Thyroid gland (tissue), 4 donors: Measurements from ENCODE around the gene KIF1C. TPM values are rescaled to one million over a fixed set of nuclear protein-coding genes. Genes with fewer than 3 reads are reported as not detected.

Source experiments
- DNase-seq, 2 donors: peaks; one replicate each; pipeline ENCODE4 v3.0.0-alpha.2; 2019
- H3K27ac ChIP-seq, 3 donors: fragments of 200-600 bp; sonication (generic); 1 replicate in 2 of 3; 2 replicates in 1 of 3; pipeline ENCODE4 v1.5.1; 2016 to 2019; ENCODE audit warnings: mild to moderate bottlenecking in 1 of 3, moderate library complexity in 1 of 3
- H3K27me3 ChIP-seq: fragments of 200-600 bp; sonication (generic); one replicate; pipeline ENCODE4 v1.5.1; 2019
- H3K36me3 ChIP-seq, 2 donors: fragments of 200-600 bp; sonication (generic); one replicate each; pipeline ENCODE4 v1.5.1; 2016 to 2019
- H3K4me1 ChIP-seq, 2 donors: fragments of 200-600 bp; sonication (generic); one replicate each; pipeline ENCODE4 v1.5.1; 2017 to 2019
- H3K4me3 ChIP-seq, 3 donors: fragments of 200-600 bp; sonication (generic); replicated peaks in 1 of 3; 1 replicate in 2 of 3; 2 replicates in 1 of 3; pipeline ENCODE4 v1.5.1; 2016; ENCODE audit warnings: mild to moderate bottlenecking in 1 of 3
- H3K9me3 ChIP-seq: fragments of 200-600 bp; sonication (generic); one replicate; pipeline ENCODE4 v1.5.1; 2017
- POLR2A ChIP-seq, 2 donors: fragments of 450-650 bp; IDR thresholded peaks; one replicate each; pipeline ENCODE4 v1.6.1; 2017; ENCODE audit warnings: antibody characterized with exemption in 2 of 2, mild to moderate bottlenecking in 2 of 2, moderate library complexity in 1 of 2
- WGBS, 2 donors: methylation state at CpG; one replicate each; pipeline ENCODE4 v1.1.5; 2017; 5-methylcytosine and 5-hydroxymethylcytosine counted together
- intact Hi-C: fragments of 100-400 bp; cut with DNase I; formaldehyde crosslinking; loops from one replicate; pipeline ENCODE4 v1.15.1; 2023
- total RNA-seq, 4 donors: library from RNA; depleted of rRNA; stranded (reverse); fragments of >200 nt; gene quantifications; one replicate each; pipeline ENCODE4 v1.2.3, GENCODE V29; 2016
- TF ChIP-seq, protein P1 (sequence below), 6 experiments: fragments of 200-600 bp in 3 of 6; fragments of 450-650 bp in 3 of 6; sonication (generic) in 3 of 6; IDR thresholded peaks; one replicate each; pipeline ENCODE4 v1.5.1; 2016 to 2019; ENCODE audit warnings: antibody characterized with exemption in 6 of 6, mild to moderate bottlenecking in 2 of 6, inconsistent platforms in 1 of 6, moderate library complexity in 1 of 6

The KIF1C gene
- total RNA-seq, 4 donors from 2014 or later, result 67.3 to 134 (median 86.9) TPM

DNA sequence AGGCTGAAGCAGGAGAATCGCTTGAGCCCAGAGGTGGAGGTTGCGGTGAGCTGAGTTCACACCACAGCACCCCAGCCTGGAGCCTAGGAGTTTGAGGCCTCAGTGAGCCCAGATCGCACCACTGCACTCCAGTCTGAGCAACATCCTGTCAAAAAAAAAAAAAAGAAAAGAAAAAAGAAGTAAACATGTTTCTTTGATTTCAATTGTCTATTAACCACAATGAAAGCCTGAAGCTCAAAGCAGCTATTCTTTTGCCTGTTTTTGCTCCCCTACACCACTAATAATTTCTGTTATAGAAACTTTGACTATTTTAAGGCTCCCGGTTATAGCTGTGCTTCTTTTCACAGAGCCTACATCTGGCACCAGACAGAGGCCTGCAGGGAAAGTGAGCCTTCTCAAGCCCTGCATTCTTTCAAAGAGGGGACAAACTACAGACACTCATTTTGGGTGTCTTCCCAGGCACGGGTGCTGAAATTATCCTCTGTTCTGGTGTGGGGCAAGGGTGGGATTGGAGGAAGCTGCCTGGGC is 51.6 kb downstream of the KIF1C start:
- H3K4me1 ChIP-seq, result no peaks in the 10 kb centered on the region
- H3K27ac ChIP-seq, result no peak overlapping the region
- intact Hi-C loops, result no loop called here
- H3K9me3 ChIP-seq, result no peaks in the 10 kb centered on the region
- 72% methylated on average over 5 of the region's 5 CpGs for WGBS, 2 donors
- no peaks in the 10 kb centered on the region for H3K27me3 ChIP-seq
- TF ChIP-seq, protein P1, sequence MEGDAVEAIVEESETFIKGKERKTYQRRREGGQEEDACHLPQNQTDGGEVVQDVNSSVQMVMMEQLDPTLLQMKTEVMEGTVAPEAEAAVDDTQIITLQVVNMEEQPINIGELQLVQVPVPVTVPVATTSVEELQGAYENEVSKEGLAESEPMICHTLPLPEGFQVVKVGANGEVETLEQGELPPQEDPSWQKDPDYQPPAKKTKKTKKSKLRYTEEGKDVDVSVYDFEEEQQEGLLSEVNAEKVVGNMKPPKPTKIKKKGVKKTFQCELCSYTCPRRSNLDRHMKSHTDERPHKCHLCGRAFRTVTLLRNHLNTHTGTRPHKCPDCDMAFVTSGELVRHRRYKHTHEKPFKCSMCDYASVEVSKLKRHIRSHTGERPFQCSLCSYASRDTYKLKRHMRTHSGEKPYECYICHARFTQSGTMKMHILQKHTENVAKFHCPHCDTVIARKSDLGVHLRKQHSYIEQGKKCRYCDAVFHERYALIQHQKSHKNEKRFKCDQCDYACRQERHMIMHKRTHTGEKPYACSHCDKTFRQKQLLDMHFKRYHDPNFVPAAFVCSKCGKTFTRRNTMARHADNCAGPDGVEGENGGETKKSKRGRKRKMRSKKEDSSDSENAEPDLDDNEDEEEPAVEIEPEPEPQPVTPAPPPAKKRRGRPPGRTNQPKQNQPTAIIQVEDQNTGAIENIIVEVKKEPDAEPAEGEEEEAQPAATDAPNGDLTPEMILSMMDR (IDR thresholded peaks at IDR 0.05), result no peak
- H3K36me3 ChIP-seq, result no peaks in the 10 kb centered on the region
- DNase-seq, result peak in 1 of 2 donors; percentile 10
- H3K4me3 ChIP-seq, result no peak overlapping the region

GRCh38 chr17:5050278-5050677 is 52.5 kb downstream of the KIF1C start:
- no peaks in the 10 kb centered on the region for H3K36me3 ChIP-seq
- H3K27me3 ChIP-seq, result no peaks in the 10 kb centered on the region
- no peak for TF ChIP-seq POLR2A (IDR thresholded peaks at IDR 0.05)
- TF ChIP-seq, protein P1 (IDR thresholded peaks at IDR 0.05), result no peak
- no peak overlapping the region for H3K4me3 ChIP-seq
- H3K4me1 ChIP-seq, result no peaks in the 10 kb centered on the region
- H3K9me3 ChIP-seq, result no peaks in the 10 kb centered on the region
- intact Hi-C loops, result no loop called here
- H3K27ac ChIP-seq, result no peak overlapping the region
- WGBS, 2 donors, result 68 to 76% methylated on average over 9 of the region's 9 CpGs
- no peak for DNase-seq

DNA sequence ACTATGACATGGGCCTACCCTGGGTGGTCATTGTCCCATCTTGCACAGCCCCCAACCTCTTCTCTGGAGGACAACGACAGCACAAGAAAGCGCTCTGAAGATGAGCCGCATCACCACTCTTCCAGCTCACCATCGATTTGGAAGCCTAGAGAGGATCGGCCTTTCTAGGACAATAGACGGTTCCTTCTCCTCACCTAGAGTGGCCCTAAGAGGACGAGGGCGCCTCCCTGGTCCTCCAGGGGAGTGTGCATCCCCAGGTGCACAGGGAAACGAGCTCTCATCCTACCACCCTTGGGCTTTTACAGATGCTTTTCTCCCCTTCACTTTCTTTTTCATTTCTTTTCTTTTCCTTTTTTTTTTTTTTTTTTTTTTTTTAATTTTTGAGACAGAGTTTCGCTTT is 57.8 kb downstream of the KIF1C start:
- TF ChIP-seq, protein P1 (IDR thresholded peaks at IDR 0.05), result no peak
- no peak for TF ChIP-seq POLR2A (IDR thresholded peaks at IDR 0.05)
- DNase-seq, result no peak
- no peaks in the 10 kb centered on the region for H3K9me3 ChIP-seq
- H3K4me3 ChIP-seq, result no peak overlapping the region
- H3K27ac ChIP-seq, result no peak overlapping the region
- 84 to 89% methylated on average over 9 of the region's 10 CpGs for whole genome bisulfite sequencing, 2 donors
- H3K4me1 ChIP-seq, result no peaks in the 10 kb centered on the region
- no peaks in the 10 kb centered on the region for H3K36me3 ChIP-seq
- intact Hi-C loops, result no loop called here
- no peaks in the 10 kb centered on the region for H3K27me3 ChIP-seq

DNA sequence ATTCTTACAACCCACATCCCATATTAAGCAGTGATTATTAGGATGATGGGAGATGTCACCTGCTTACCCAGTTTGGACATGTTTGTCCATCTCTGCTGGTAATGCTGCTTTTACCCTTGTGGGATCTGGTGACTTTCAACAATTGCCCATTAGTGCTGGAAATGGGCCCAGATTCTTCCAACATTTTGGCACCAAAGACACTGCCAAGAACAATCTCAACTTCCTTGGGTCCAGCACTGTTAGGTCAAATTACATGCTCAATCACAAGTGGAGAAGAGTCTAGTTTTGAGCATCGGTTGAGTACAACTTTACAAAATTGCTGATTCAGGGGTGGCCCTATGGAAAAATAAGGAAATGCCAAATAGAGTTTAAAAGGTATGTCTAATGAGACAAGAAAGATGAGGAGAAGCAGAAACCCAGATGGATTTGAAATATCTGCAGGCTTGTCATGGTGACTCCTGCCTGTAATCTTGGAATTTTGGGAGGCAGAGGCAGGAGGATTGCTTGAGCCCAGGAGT is 67.5 kb downstream of the KIF1C start:
- no peak for TF ChIP-seq POLR2A (IDR thresholded peaks at IDR 0.05)
- TF ChIP-seq, protein P1 (IDR thresholded peaks at IDR 0.05), result no peak
- Histone ChIP-seq H3K4me3 (no peak overlapping the region), H3K4me1 (no peaks in the 10 kb centered on the region), H3K27ac (no peak overlapping the region), H3K27me3 (no peaks in the 10 kb centered on the region), H3K9me3 (no peaks in the 10 kb centered on the region), H3K36me3 (no peaks in the 10 kb centered on the region)
- intact Hi-C loops, result no loop called here
- DNase-seq, result peak; percentile 10 to 24
- 11 to 12% methylated on average over 1 of the region's 1 CpG for WGBS, 2 donors

- intact Hi-C loops, result no loop called here
- DNase-seq, result no peak
- Histone ChIP-seq H3K36me3 (no peaks in the 10 kb centered on the region), H3K27me3 (no peaks in the 10 kb centered on the region), H3K27ac (no peak overlapping the region), H3K9me3 (no peaks in the 10 kb centered on the region), H3K4me3 (no peak overlapping the region), H3K4me1 (no peaks in the 10 kb centered on the region)
- 83 to 85% methylated on average over 3 of the region's 3 CpGs for WGBS, 2 donors
- TF ChIP-seq POLR2A (IDR thresholded peaks at IDR 0.05), result no peak
- TF ChIP-seq, protein P1 (IDR thresholded peaks at IDR 0.05), result no peak
These were observed 70.5 kb downstream of the KIF1C start for GRCh38 chr17:5068236-5068635.
